IMR-90 (cell line): ENCODE results near the gene LEMD3. TPM values are rescaled to one million over a fixed set of nuclear protein-coding genes. Genes with fewer than 3 reads are reported as not detected.

ENCODE experiments used
- ATAC-seq: fragments of 200-7000 bp; cut with Tn5 transposase; 2 replicates; pipeline ENCODE4 v1.9.1; 2020; ENCODE audit warnings: low read depth, mild to moderate bottlenecking, moderate library complexity
- BruUV-seq: library from RNA; stranded (reverse); fragments of 400-500 nt; replicated peaks from 2 replicates; lab custom pipeline; 2021; lab: Mats Ljungman, UMichigan
- CTCF ChIA-PET: fragments of 300-600 bp; formaldehyde crosslinking; extraction: SDS; loops from one replicate; lab custom pipeline; 2021; ENCODE audit warnings: antibody characterized with exemption; lab: Yijun Ruan, JAX
- POLR2A ChIA-PET: fragments of 300-600 bp; sonication (Branson Sonifier 250); formaldehyde crosslinking; loops from one replicate; lab custom pipeline; 2022; ENCODE audit warnings: antibody characterized with exemption; ENCODE audit not compliant: unreplicated experiment; lab: Charles Lee
- DNase-seq: peaks from one replicate; pipeline ENCODE4 v3.0.0; 2013
- H2AFZ ChIP-seq: replicated peaks from 2 replicates; pipeline ENCODE3; 2013; ENCODE audit warnings: low read length, mild to moderate bottlenecking; ENCODE audit not compliant: poor library complexity
- H2AK5ac ChIP-seq: 2 replicates; pipeline ENCODE4 v1.6.1; 2013; ENCODE audit warnings: low read depth, low read length, inconsistent platforms
- H2AK9ac ChIP-seq: replicated peaks from 2 replicates; pipeline ENCODE3; 2013; ENCODE audit warnings: mild to moderate bottlenecking, low read depth, low read length, moderate library complexity; ENCODE audit not compliant: poor library complexity
- H2BK120ac ChIP-seq: 2 replicates; pipeline ENCODE4 v1.6.1; 2013; ENCODE audit warnings: low read depth, low read length, inconsistent platforms
- H2BK15ac ChIP-seq: 3 replicates; pipeline ENCODE4 v1.6.1; 2013; ENCODE audit warnings: low read depth, low read length, inconsistent platforms
- H2BK20ac ChIP-seq: 2 replicates; pipeline ENCODE4 v1.6.1; 2013; ENCODE audit warnings: low read depth, mild to moderate bottlenecking, inconsistent platforms, low read length, moderate library complexity
- H2BK5ac ChIP-seq: 2 replicates; pipeline ENCODE4 v1.6.1; 2013; ENCODE audit warnings: mild to moderate bottlenecking, low read depth, low read length, inconsistent platforms; ENCODE audit not compliant: poor library complexity, severe bottlenecking
- H3K14ac ChIP-seq: replicated peaks from 2 replicates; pipeline ENCODE4 v1.6.1; 2013; ENCODE audit warnings: low read depth, low read length, inconsistent platforms
- H3K18ac ChIP-seq: 2 replicates; pipeline ENCODE4 v1.6.1; 2013; ENCODE audit warnings: low read depth, low read length, control low read depth
- H3K23ac ChIP-seq: 2 replicates; pipeline ENCODE4 v1.6.1; 2013; ENCODE audit warnings: low read depth, low read length, inconsistent platforms
- H3K27ac ChIP-seq: 2 replicates; pipeline ENCODE4 v1.5.1; 2013; ENCODE audit warnings: mild to moderate bottlenecking, control low read depth, low read length; ENCODE audit not compliant: insufficient read depth
- H3K27me3 ChIP-seq: 2 replicates; pipeline ENCODE4 v1.6.1; 2013; ENCODE audit warnings: low read length; ENCODE audit not compliant: control insufficient read depth, insufficient read depth
- H3K36me3 ChIP-seq: 2 replicates; pipeline ENCODE4 v1.6.1; 2013; ENCODE audit warnings: low read length, mixed read lengths; ENCODE audit not compliant: control insufficient read depth, insufficient read depth
- H3K4ac ChIP-seq: 2 replicates; pipeline ENCODE4 v1.6.1; 2013; ENCODE audit warnings: low read depth, low read length, inconsistent platforms
- H3K4me1 ChIP-seq: 2 replicates; pipeline ENCODE4 v1.6.1; 2013; ENCODE audit warnings: low read length, mixed read lengths; ENCODE audit not compliant: control insufficient read depth, insufficient read depth
- H3K4me2 ChIP-seq: 2 replicates; pipeline ENCODE4 v1.6.1; 2013; ENCODE audit warnings: low read depth, mild to moderate bottlenecking, control low read depth, low read length, moderate library complexity
- H3K4me3 ChIP-seq: 2 replicates; pipeline ENCODE4 v1.5.1; 2013; ENCODE audit warnings: low read depth, mild to moderate bottlenecking, control low read depth, low read length, moderate library complexity; ENCODE audit not compliant: insufficient read depth
- H3K56ac ChIP-seq: 2 replicates; pipeline ENCODE4 v1.6.1; 2013; ENCODE audit warnings: low read length, inconsistent platforms; ENCODE audit not compliant: insufficient read depth; ENCODE audit errors: extremely low read depth
- H3K79me1 ChIP-seq, 2 experiments: 2 replicates each; pipeline ENCODE4 v1.6.1; 2013; ENCODE audit warnings: low read length in 2 of 2, inconsistent platforms in 1 of 2, low read depth in 1 of 2
- H3K9ac ChIP-seq: 2 replicates; pipeline ENCODE4 v1.6.1; 2013; ENCODE audit warnings: low read depth, low read length, control low read depth
- H3K9me1 ChIP-seq: 2 replicates; pipeline ENCODE4 v1.6.1; 2013; ENCODE audit warnings: low read length, inconsistent platforms; ENCODE audit not compliant: insufficient read depth
- H3K9me3 ChIP-seq: 2 replicates; pipeline ENCODE4 v1.6.1; 2013; ENCODE audit warnings: low read length; ENCODE audit not compliant: control insufficient read depth, insufficient read depth
- H4K20me1 ChIP-seq: 2 replicates; pipeline ENCODE4 v1.6.1; 2013; ENCODE audit warnings: low read length, inconsistent platforms; ENCODE audit not compliant: insufficient read depth
- H4K5ac ChIP-seq: 2 replicates; pipeline ENCODE4 v1.6.1; 2013; ENCODE audit warnings: mild to moderate bottlenecking, low read depth, low read length, control low read depth
- H4K8ac ChIP-seq, 2 experiments: 2 replicates each; pipeline ENCODE4 v1.6.1; 2013; ENCODE audit warnings: low read depth in 2 of 2, low read length in 2 of 2, control low read depth in 1 of 2, inconsistent platforms in 1 of 2
- H4K91ac ChIP-seq: 2 replicates; pipeline ENCODE4 v1.6.1; 2013; ENCODE audit warnings: low read depth, low read length, inconsistent platforms; ENCODE audit not compliant: insufficient read depth
- BHLHE40 ChIP-seq: fragments of 150-350 bp; IDR thresholded peaks from 2 replicates; pipeline ENCODE4 v1.6.1; 2016; ENCODE audit warnings: mild to moderate bottlenecking, low read depth, low read length
- CEBPB ChIP-seq: IDR thresholded peaks from 2 replicates; pipeline ENCODE4 v1.6.1; 2012; ENCODE audit warnings: low read depth, low read length, improper control_type of control experiment
- CHD1 ChIP-seq: IDR thresholded peaks from 2 replicates; pipeline ENCODE4 v1.6.1; 2012; ENCODE audit warnings: low read depth, low read length, improper control_type of control experiment
- CTCF ChIP-seq: conservative IDR thresholded peaks from 2 replicates; pipeline ENCODE4 v1.5.1; 2012; ENCODE audit warnings: mild to moderate bottlenecking, low read depth, low read length, improper control_type of control experiment
- ELK1 ChIP-seq: fragments of 150-350 bp; IDR thresholded peaks from 2 replicates; pipeline ENCODE4 v1.6.1; 2016; ENCODE audit warnings: low read depth, mild to moderate bottlenecking, low read length, moderate library complexity, borderline replicate concordance
- FOS ChIP-seq: fragments of 150-350 bp; IDR thresholded peaks from 2 replicates; pipeline ENCODE4 v1.6.1; 2016; ENCODE audit warnings: low read depth, low read length
- MAZ ChIP-seq: IDR thresholded peaks from 2 replicates; pipeline ENCODE4 v1.6.1; 2012; ENCODE audit warnings: low read depth, mild to moderate bottlenecking, low read length, improper control_type of control experiment, moderate library complexity, borderline replicate concordance
- MXI1 ChIP-seq: IDR thresholded peaks from 2 replicates; pipeline ENCODE4 v1.6.1; 2012; ENCODE audit warnings: low read depth, mild to moderate bottlenecking, low read length, moderate library complexity, borderline replicate concordance
- NFE2L2 ChIP-seq: fragments of 150-350 bp; IDR thresholded peaks from 2 replicates; pipeline ENCODE4 v1.6.1; 2016; ENCODE audit warnings: low read depth, mild to moderate bottlenecking, low read length
- POLR2A ChIP-seq: IDR thresholded peaks from 2 replicates; pipeline ENCODE4 v1.6.1; 2012; ENCODE audit warnings: mild to moderate bottlenecking, low read depth, low read length
- RAD21 ChIP-seq: IDR thresholded peaks from 2 replicates; pipeline ENCODE4 v1.6.1; 2012; ENCODE audit warnings: low read length, improper control_type of control experiment
- RCOR1 ChIP-seq: IDR thresholded peaks from 2 replicates; pipeline ENCODE4 v1.6.1; 2012; ENCODE audit warnings: mild to moderate bottlenecking, low read length, improper control_type of control experiment; ENCODE audit not compliant: insufficient replicate concordance
- RFX5 ChIP-seq: IDR thresholded peaks from 2 replicates; pipeline ENCODE4 v1.8.0; 2012; ENCODE audit warnings: low read depth, mild to moderate bottlenecking, low read length, moderate library complexity
- SMC3 ChIP-seq: fragments of 150-350 bp; IDR thresholded peaks from 2 replicates; pipeline ENCODE4 v1.6.1; 2016; ENCODE audit warnings: low read depth, mild to moderate bottlenecking, antibody characterized with exemption, low read length, moderate library complexity
- WGBS, 2 experiments: methylation state at CpG; one replicate each; pipeline versions ENCODE4 v1.1.5 to v1.1.7; 2013; ENCODE audit warnings: missing lambda C conversion rate in 2 of 2; ENCODE audit not compliant: insufficient read length in 1 of 2; ENCODE audit errors: extremely low coverage in 2 of 2; 5-methylcytosine and 5-hydroxymethylcytosine counted together
- dilution Hi-C: fragments of 300-500 bp; cut with HindIII; formaldehyde crosslinking; loops from one replicate; pipeline ENCODE4 v1.14.3; 2018; ENCODE audit warnings: low sequenced_read_pairs; ENCODE audit not compliant: unreplicated experiment
- in situ Hi-C: fragments of 300-500 bp; cut with MboI; formaldehyde crosslinking; loops from 3 replicates; pipeline ENCODE4 v1.14.3; 2019; ENCODE audit warnings: low sequenced_read_pairs, inconsistent platforms, mixed read lengths
- intact Hi-C: fragments of 100-400 bp; cut with micrococcal nuclease; formaldehyde crosslinking; loops from 2 replicates; pipeline ENCODE4 v1.10.0; 2022
- polyA plus RNA-seq, 3 experiments: library from polyadenylated mRNA; depleted of rRNA; stranded (reverse); fragments of >200 nt; gene quantifications; 2 replicates each; pipeline ENCODE4 v1.2.3, GENCODE V29; 2012; ENCODE audit warnings: low replicate concordance in 1 of 3
- total RNA-seq: library from RNA; depleted of rRNA; stranded (reverse); fragments of >200 nt; gene quantifications from 2 replicates; pipeline ENCODE4 v1.2.3, GENCODE V29; 2012

Gene LEMD3
- total and polyA plus RNA-seq, 2 of the 4 experiments (the other 2 are of a cell fraction) = 5.5 to 9.9 TPM

GRCh38 chr12:65196762-65197567 is 27.6 kb downstream of the LEMD3 start:
- H3K27ac ChIP-seq = no peak overlapping the region
- no peaks in the 10 kb centered on the region for H3K9me1 ChIP-seq
- WGBS, 2 experiments = no CpG with 5 or more reads among the region's 2 CpGs
- TF ChIP-seq CTCF (no peak), CHD1 (no peak), RFX5 (no peak), FOS (no peak), NFE2L2 (no peak), RAD21 (no peak), RCOR1 (no peak), MXI1 (no peak), POLR2A (no peak), BHLHE40 (no peak), MAZ (no peak), ELK1 (no peak), CEBPB (no peak), SMC3 (no peak)
- H2BK5ac ChIP-seq = no peak overlapping the region
- H2AK5ac ChIP-seq = no peak overlapping the region
- H3K79me1 ChIP-seq = peaks cover 27 to 49% of the 10 kb centered on the region in 2 experiments
- no peaks in the 10 kb centered on the region for H3K27me3 ChIP-seq
- no TSS peak for BruUV-seq
- DNase-seq = no peak
- POLR2A ChIA-PET = no interaction called here
- H2AFZ ChIP-seq = no peak overlapping the region
- no peak overlapping the region for H3K56ac ChIP-seq
- in situ Hi-C loops (no loop called here), dilution Hi-C loops (no loop called here), intact Hi-C loops (no loop called here)
- H2BK120ac ChIP-seq = no peak overlapping the region
- H2BK20ac ChIP-seq = no peak overlapping the region
- H3K4me2 ChIP-seq = no peak overlapping the region
- H3K18ac ChIP-seq = no peak overlapping the region
- H4K91ac ChIP-seq = no peak overlapping the region
- no peak for ATAC-seq
- H3K9me3 ChIP-seq = peaks cover 2% of the 10 kb centered on the region
- no peaks in the 10 kb centered on the region for H3K36me3 ChIP-seq
- H3K4ac ChIP-seq = no peak overlapping the region
- no peak overlapping the region for H4K8ac ChIP-seq
- H3K23ac ChIP-seq = no peak overlapping the region
- H4K5ac ChIP-seq = no peak overlapping the region
- H4K20me1 ChIP-seq = peaks cover 27% of the 10 kb centered on the region
- no peak overlapping the region for H3K9ac ChIP-seq
- no peak overlapping the region for H3K14ac ChIP-seq
- H2BK15ac ChIP-seq = no peak overlapping the region
- no peak overlapping the region for H3K4me3 ChIP-seq
- CTCF ChIA-PET = no interaction called here
- no peaks in the 10 kb centered on the region; the same call in 1 of the 2 replicates for H3K4me1 ChIP-seq
- H2AK9ac ChIP-seq = no peak overlapping the region
